Activated T-cell treated with anti-CD3 and anti-CD28 coated beads for 24 hours (primary cell): ENCODE data around the gene NUDT4.
"Not testable (repeated sequence)": the region's sequence is repeated elsewhere in the genome, so short reads cannot be mapped to it uniquely, and the experiment has no call there.

ENCODE experiments used
- DNase-seq: peaks from one replicate; pipeline ENCODE4 v3.0.0-alpha.2; 2020; ENCODE audit warnings: low read depth

Gene NUDT4

GRCh38 chr12:93402333-93403311 lies 24.9 kb downstream of the NUDT4 start:
- DNase-seq, result no peak

- no peak for DNase-seq
These were observed 26.5 kb downstream of the NUDT4 start for GRCh38 chr12:93403988-93404803.

- no peak for DNase-seq
These were observed 27.5 kb downstream of the NUDT4 start for GRCh38 chr12:93404961-93405849.

GRCh38 chr12:93407054-93407962 lies 29.6 kb downstream of the NUDT4 start:
- DNase-seq, result no peak

- no peak for DNase-seq
These were observed 30.2 kb downstream of the NUDT4 start for GRCh38 chr12:93407963-93408283.

GRCh38 chr12:93408813-93409212 lies 31.1 kb downstream of the NUDT4 start:
- DNase-seq, result no peak

GRCh38 chr12:93409343-93410187 lies 31.8 kb downstream of the NUDT4 start:
- not testable (repeated sequence) for DNase-seq

- DNase-seq, result not testable (repeated sequence)
These were observed 33.3 kb downstream of the NUDT4 start for GRCh38 chr12:93411060-93411459.

- DNase-seq, result not testable (repeated sequence)
These were observed 34.7 kb downstream of the NUDT4 start for GRCh38 chr12:93412396-93412795.

GRCh38 chr12:93413064-93413463 lies 35.3 kb downstream of the NUDT4 start:
- DNase-seq, result no peak

- DNase-seq, result no peak
These were observed 38.2 kb downstream of the NUDT4 start for GRCh38 chr12:93415723-93416464.

- DNase-seq, result no peak
These were observed 40.3 kb downstream of the NUDT4 start for GRCh38 chr12:93417967-93418480.

GRCh38 chr12:93419388-93420034 lies 41.8 kb downstream of the NUDT4 start:
- DNase-seq, result no peak

GRCh38 chr12:93422050-93422449 lies 44.3 kb downstream of the NUDT4 start:
- DNase-seq, result no peak

- DNase-seq, result no peak
These were observed 48.1 kb downstream of the NUDT4 start for GRCh38 chr12:93425736-93426411.

- DNase-seq, result no peak
These were observed 48.7 kb downstream of the NUDT4 start for GRCh38 chr12:93426412-93426805.

- no peak for DNase-seq
These were observed 50.2 kb downstream of the NUDT4 start for GRCh38 chr12:93427779-93428564.
